Posterior cingulate gyrus (tissue), 11 donors: ENCODE data around the gene RAET1G.
"Not testable (repeated sequence)": the region's sequence is repeated elsewhere in the genome, so short reads cannot be mapped to it uniquely, and the experiment has no call there.

Source experiments
- DNase-seq, 10 donors: peaks; one replicate each; pipeline versions ENCODE4 v3.0.0 to v3.0.0-alpha.2; 2020 to 2021; ENCODE audit warnings: mixed read lengths in 3 of 10
- intact Hi-C: fragments of 100-400 bp; cut with DNase I; formaldehyde crosslinking; loops from one replicate; pipeline ENCODE4 v1.15.1; 2023

The RAET1G gene, protein sequence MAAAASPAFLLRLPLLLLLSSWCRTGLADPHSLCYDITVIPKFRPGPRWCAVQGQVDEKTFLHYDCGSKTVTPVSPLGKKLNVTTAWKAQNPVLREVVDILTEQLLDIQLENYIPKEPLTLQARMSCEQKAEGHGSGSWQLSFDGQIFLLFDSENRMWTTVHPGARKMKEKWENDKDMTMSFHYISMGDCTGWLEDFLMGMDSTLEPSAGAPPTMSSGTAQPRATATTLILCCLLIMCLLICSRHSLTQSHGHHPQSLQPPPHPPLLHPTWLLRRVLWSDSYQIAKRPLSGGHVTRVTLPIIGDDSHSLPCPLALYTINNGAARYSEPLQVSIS

DNA sequence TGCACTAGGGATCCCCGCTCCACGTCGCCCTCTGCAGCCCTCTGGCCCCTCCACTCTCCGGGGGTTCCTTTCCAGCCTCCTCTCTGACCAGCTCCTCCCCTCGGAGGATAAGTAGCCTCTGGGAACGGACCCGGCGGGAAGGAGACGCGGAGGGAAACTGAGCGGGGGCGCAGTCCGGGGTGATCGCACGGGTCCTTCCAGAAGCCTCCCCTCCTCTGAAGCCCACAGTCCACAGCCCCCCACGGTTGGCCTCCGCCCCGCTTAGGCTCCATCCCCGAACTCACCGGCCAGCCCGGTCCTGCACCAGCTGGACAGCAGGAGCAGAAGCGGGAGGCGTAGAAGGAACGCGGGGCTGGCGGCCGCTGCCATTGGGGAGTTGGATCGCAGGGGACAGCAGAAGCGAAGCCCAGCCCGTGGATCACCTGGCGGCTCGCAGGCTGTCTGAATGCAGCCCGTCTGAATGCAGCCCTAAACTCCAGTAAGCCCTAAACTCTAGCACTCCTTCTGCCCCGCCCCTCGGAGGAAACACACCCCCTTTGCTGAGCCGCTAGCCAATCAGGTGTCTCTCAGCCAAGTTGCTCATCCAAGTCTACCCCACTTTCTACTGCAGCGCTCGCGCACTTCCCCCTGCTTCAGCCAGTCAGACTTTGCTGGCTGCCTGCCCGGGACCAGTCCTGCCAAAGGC lies at the start of gene RAET1G:
TSS of gene RAET1G (minus strand) at position 480 of the 685 bp plus-strand sequence. CDS start at position 369, 111 bp downstream.
- intact Hi-C loops, result loop anchor here (2.0 to 5.0 kb wide), 2 partner anchors 58 to 355 kb away; partner anchors contain the start of genes GINM1 and LRP11
- peak; percentile 58 to 96 (median 74) for DNase-seq

DNA sequence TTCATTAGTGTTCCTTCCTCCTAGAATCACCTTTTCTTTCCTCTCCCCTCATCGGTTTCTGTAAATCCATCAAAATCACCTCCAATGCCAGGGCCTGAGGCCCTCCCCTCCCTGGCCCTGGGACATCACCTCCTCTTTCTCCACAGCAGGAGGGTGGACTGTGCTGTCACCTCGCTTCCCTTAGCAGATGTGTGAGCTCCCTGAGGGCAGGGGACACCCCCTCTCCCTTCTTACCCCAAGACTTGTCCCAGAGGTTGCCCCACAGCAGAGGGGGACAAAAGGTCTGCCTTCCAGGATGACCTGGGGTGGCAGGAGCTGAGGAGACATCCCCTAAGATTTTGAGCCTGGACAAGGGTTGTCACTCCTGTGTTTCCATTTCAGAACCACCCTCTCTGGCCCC lies 46.7 kb upstream of the RAET1G start:
- intact Hi-C loops, result no loop called here
- no peak for DNase-seq

DNA sequence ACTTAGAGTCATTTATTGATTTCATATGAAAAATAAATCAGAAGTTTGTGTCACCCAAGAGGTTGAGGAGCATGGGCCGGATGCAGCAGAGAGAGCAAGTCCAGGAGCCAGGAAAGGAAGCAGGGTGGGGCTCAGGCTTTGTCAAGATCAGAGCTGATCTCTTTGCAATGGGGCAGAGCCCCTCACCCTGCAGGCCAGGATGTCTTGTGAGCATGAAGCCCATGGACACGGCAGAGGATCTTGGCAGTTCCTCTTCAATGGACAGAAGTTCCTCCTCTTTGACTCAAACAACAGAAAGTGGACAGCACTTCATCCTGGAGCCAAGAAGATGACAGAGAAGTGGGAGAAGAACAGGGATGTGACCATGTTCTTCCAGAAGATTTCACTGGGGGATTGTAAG lies 46.0 kb upstream of the RAET1G start:
- intact Hi-C loops, DNase-seq: not testable (repeated sequence)

DNA sequence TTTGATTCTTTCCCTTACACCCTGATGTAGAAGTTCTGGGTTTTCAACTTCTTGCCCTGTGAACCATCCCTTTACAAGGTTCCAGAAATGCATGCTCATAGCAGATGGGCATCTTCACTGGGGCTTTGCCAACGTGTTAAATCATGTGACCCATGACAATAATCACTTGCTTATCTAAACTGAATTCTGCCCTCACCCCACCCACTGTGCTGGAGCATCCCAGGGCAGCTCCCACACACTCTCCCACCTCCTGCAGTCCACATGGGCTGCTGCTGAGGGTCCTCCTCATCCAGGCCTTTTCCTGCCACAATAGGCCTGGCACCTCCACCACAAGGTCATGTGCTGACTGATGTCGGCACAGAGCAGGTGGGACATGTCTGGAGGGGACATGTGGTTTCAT lies 45.1 kb upstream of the RAET1G start:
- DNase-seq, intact Hi-C loops: not testable (repeated sequence)

DNA sequence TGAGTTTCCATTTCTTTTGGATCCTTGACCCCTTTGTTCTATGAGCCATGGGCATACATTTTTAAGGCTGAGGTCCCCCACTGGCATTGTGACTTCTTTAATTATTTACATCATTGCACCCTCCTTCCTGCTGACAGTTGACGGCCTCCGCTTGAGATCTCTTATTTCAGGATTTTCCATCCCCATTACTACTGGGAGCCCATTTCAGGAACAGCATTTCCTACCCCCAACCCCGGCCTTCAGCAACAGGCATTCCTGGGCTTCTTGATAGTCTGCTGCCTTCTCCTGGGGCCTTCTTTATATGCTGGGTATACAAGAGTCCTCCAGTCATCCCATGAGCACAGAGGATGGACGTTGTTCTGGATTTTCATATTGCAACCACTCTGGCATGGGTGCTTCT lies 44.7 kb upstream of the RAET1G start:
- no peak for DNase-seq
- intact Hi-C loops, result no loop called here

DNA sequence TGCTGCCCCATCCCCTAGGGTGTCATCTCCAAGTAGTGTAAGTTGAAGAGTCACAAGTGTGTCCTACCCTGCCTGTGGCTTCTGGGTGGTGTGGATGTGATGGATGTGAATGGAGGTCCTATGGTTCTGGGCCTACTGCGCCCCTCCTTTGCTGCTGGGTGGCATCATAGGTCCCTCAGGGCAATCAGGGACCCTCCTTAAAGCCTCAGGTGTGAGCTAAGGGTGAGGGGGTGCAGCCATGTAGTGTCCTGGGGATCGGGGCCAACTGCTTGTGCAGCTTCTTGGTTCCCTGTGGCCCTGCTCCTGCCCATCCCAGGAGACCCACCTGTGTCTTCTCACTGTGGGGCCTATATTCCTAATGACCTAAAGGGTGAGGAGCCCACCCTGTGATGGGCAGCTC lies 43.4 kb upstream of the RAET1G start:
- DNase-seq, intact Hi-C loops: not testable (repeated sequence)

DNA sequence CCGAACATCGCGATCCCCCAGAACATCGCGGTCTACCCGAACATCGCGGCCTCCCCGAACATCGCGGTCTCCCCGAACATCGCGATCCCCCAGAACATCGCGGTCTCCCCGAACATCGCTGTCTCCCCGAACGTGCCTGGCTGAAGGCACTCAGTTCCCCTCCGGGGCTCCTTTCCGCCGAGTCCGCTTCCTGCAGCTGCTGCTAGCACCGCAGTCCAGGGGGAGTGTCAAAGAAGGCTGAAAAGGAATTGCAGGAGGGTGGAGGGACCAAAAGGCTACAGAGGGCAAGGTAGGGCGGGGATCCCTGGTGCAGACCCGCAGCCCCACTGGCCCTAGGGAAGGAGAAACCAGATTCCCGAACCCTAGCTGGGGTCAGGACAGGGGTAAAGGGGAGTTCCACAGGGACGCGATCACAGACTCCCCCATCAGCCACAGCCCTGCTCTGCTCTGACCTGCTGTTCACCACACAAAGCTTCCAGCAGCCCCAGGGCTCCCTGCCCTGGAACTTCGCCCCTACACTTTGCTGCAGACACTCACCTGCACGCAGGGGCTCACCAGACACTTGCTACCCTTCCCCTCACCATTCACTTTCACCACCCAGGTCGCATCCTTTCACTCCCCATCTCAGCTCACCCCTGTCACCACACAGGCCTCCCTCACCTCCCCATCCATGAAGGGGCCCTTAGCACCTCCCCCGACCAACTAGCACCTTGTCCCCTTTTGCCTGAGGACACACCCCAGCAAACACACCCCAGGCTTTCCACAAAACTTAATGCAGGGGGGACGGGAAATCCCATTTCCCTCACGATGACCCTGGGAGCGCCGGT lies 42.5 kb upstream of the RAET1G start:
- DNase-seq, result no peak
- intact Hi-C loops, result no loop called here

DNA sequence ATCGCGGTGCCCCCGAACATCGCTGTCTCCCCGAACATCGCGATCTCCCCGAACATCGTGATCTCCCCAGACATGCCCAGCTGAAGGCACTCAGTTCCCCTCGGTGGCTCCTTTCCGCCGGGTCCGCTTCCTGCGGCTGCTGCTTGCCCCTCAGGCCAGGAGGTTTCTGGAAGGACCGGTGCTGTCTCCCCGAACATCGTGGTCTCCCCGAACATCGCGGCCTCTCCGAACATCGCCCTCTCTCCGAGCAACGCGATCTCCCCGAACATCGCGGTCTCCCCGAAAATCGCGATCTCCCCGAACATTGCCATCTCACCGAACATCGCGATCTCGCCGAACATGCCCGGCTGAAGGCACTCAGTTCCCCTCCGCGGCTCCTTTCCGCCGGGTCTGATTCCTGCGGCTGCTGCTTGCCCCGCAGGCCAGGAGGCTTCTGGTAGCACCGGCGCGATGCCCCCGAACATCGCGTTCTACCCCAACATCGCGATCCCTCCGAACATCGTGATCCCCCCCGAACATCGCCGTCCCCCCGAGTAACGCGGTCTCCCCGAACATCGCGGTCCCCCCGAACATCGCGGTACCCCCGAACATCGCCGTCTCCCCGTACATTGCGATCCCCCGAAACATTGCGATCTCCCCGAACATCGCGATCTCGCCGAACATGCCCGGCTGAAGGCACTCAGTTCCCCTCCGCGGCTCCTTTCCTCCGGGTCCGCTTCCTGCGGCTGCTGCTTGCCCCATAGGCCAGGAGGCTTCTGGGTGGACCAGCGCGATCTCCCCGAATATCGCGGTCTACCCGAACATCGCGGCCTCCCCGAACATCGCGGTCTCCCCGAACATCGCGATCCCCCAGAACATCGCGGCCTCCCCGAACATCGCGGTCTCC lies 41.6 kb upstream of the RAET1G start:
- intact Hi-C loops, result no loop called here
- DNase-seq, result no peak

DNA sequence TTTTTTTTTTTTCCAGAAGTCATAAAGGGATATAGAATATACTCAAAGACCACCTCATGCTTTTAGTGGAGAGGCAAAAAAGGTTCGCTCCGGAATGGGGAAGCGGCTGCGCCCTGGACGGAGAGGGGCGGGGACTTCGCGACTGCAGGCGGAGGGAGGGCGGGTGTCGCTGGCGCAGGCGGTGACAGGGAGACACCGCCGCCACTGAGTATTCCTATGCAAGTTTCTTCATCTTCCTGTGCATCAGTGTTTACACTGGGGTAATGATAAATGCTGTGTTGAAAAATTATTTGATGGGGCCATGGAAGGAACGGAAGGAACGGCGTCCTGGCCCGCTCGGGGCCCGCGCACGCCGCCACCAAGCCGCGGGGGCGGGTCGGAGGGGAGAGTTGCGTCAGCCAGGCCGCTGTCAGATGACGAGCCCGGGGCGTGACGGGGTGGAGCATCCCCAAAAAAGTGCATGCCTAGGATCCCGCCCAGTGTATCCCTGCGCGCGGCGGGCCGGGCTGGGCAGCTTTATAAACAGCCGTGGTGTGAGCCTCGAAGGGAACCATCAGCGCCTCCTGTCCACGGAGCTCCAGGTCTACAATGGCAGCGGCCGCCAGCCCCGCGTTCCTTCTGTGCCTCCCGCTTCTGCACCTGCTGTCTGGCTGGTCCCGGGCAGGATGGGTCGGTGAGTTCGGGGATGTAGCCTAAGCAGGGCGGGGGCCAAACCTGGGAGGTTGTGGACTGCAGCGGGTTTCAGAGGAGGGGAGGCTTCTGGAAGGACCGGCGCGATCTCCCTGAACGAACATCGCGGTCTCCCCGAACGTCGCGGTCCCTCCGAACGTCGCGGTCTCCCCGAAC lies 40.8 kb upstream of the RAET1G start, which contains the start of gene ULBP1:
TSS of gene ULBP1 (plus strand) at position 482 of the 846 bp plus-strand sequence. CDS start at position 589, 107 bp downstream.
- intact Hi-C loops, result no loop called here
- peak in 8 of 10 donors; percentile 24 to 90 (median 56) for DNase-seq

DNA sequence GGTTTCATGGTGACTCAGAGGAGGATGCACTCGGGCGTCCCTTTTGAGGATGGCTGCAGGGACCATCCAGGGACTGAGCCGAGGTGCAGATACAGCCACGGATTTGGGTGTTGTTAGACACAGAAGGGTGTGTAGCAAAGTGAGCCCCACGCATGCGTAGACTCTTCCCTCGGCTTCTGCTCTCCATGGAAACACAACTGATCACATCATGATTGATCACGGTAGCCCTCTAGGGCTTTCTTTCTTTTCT lies 40.2 kb upstream of the RAET1G start:
- DNase-seq, result no peak
- intact Hi-C loops, result no loop called here

DNA sequence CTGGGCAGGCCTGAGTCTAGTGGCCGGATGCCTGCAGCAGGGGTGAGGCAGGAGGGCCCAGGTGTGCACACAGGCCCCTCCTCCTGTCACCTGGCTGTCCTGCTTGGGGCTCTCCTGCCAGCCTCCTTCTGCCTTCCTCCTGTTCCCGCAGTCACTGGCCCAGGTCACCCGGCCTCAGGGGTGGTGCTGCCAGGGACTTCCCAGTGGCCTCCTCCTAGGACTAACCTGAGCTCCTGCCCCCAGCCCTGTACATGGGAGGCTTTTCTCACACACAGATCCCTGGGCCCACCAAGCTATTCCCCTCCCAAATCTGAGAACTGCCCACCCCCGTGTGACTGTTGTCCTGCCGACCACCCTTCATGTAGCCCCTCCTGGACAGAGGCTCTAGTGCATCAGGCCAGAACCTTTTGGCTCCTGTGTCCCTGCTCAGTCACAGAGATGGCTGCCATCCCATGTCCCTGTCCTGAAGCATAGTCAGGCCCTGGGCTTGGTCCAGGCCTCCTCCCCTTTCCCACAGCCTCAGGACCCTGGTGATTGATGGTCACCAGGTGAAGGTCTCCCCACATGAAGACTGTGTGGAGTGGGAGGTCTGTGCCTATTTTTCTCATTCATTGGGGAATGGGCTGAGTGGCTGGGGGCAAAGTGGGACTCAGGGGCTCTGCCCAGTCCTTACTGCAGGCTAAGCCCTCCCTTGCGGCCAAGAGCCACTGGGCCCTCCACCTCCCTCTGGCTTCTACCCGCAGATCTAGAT lies 39.7 kb upstream of the RAET1G start:
- intact Hi-C loops, result no loop called here
- DNase-seq, result no peak

DNA sequence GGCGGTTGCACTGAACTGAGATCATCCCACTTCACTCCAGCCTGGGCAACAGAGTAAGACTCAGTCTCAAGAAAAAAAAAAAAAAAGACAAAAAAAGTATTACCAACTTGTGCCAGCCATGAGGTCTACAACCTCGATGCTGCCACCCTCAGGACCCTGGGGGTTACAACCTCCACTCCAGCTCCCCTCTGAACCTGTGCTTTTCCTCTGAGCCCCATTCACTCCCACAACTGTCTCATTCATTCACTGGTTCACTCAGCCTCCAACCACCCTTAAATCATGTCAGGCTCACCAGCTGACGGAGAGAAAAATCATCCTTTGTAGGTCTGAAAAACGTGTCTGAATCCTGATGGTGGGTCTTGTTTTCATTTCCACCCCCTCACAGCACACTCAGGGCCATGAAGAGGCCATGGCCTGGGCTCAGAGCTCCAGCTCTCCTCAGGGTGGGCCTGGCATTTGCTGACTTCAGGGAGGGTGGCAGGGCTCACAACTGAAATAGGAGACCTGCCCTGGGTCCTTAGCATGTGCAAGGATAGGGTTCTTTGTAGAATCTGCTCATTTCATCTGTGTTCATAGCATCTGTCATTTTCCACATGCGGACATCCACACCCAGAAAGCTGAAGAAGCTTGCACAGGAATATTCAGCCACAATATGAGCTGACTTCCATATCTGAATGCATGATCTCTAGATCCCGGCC lies 39.0 kb upstream of the RAET1G start:
- no peak for DNase-seq
- intact Hi-C loops, result no loop called here

DNA sequence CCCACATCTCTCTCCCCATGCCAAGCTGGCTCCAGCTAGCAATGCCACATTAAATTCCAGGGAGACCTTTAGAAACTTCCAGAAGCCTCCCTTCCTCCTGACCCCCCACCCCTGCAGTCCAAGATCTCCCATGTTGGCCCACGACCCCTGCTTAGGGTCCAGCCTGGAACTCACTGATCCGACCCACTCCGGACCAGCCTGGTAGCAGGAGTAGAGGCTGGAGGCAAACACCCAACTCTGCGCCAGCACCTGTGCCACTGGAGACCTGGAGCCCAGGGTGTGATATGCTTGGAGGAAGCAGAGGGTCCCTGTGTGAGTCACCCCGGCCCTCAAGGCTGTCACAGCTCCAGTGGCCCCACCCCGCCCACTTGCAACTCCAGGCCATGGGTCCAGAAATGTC lies 37.6 kb upstream of the RAET1G start:
- DNase-seq, result no peak
- intact Hi-C loops, result no loop called here

DNA sequence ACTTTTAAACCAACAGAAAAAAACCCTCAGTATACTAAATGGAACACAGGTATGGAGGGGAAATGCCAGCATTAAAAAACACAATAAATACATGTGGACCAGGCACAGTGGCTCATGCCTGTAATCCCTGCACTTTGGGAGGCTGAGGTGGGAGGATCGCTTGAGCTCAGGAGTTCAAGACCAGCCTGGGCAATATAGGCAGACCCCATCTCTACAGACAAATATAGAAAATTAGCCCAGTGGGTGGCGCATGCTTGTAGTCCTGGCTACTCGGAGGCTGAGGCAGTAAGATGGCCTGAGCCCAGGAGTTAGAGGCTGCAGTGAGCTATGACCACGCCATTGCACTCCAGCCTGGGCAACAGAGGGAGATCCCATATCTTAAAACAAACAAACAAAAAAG lies 36.9 kb upstream of the RAET1G start:
- intact Hi-C loops, DNase-seq: not testable (repeated sequence)

DNA sequence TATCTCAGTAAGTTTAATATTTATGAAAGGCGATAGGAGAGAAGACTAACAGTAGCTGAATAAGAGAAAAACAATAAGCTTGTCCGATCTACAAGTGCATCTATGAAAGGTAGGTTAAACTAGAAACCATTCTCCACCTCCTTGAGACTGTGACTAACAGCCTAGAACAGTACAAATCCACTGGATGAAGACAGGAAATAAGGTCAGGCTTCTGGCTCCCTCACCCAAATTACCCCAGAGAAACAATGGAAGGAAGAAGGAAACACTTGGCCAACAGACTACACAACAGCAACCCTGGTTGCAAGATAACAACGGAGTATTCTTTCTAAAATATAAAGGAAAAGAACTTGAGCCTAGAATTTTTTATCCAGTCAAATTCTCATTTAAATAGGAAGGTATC lies 35.2 kb upstream of the RAET1G start:
- DNase-seq, intact Hi-C loops: not testable (repeated sequence)

DNA sequence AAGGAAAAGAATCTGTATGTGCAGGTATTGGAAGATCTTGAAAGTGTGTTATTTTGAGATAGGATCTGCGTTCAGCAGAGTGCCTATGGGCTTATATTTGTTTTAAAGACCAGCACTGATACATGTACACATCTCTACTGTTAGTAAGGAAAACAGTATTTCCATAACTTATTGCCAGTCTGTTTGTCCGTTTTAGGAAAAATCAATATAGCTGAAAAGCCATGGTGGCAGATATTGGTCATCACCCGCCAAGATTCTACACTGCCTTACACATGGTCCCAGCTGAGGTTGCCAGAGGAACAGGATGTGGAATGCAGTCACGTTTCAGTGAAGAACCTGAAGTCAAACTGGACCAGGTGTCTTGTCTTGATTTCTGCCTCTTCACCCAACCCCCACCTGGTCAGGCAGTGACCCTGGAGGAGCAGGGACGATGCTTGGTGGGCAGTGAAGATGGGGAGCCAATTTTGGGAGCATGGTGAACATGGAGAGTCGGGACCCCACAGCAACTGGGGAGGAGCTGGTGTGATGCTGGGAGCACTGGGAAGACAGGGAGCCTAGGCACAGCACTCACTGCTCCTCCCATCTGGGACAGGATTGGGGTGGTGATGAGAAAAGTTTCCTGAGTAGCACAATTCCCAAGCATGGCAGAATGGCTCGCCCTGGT lies 32.9 kb upstream of the RAET1G start:
- intact Hi-C loops, DNase-seq: not testable (repeated sequence)

DNA sequence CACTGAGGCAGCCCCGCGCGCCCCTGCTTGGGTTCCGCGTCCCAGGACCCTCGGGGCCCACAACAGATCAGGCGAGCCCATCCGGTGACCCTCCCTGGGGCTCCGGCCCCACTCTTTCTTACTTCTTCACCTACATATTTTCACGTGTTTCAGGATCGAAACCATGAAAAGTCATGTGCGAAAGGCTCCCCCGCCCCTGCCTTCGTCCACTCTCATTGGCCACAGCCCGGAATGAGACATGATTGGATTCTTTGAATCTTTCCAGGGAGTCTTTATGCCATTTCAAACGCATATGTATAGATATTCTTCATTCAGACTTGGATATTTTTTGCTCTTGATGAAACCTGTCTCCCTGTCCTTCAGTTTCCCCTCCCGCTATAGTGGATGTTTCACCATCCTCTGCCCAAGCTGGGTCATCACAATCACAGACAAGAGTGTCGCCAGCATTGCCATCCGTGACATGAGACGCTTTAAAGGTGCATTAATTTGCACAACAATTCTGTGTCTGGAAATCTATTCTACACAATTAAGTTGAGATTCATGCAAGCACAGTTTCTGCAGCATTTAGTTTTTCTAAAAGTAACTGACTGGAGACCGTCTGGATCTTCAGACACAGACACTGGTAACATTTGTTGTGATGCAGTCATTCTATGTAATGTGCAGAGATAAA lies 32.2 kb upstream of the RAET1G start:
- intact Hi-C loops, DNase-seq: not testable (repeated sequence)
